NCI-H1417 (cell line): ENCODE data around the gene DLGAP1.

Experiments
- DNase-seq, 3 experiments: peaks; one replicate each; lab custom pipeline; 2025; lab: John Stamatoyannopoulos, UW

DLGAP1 gene

GRCh38 chr18:3932276-3932675 lies 522.8 kb downstream of the DLGAP1 start:
- no peak for DNase-seq

GRCh38 chr18:3931542-3932112 lies 523.5 kb downstream of the DLGAP1 start:
- DNase-seq: no peak

GRCh38 chr18:3931013-3931315 lies 524.1 kb downstream of the DLGAP1 start:
- no peak for DNase-seq

- no peak for DNase-seq
These were observed 524.7 kb downstream of the DLGAP1 start for GRCh38 chr18:3930126-3931012.

DNA sequence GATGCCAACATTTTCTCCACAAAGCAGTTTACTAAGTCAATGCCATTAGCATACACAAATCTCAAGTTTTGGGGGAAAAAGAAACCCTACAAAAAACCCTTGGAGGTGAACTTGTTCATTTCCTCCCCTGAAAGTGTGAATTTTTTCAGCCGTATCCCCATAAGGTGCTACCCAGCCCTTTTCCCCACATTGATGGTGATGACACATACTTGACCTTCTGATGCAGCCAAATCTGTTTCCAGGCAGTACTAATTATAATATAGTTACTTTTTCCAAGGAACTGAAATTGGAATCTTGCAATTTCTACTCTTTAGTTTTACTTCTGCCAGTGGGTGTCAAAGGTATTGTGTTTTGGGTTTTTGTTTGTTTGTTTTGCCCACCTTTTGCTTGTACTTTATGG lies 530.7 kb downstream of the DLGAP1 start:
- no peak for DNase-seq

DNA sequence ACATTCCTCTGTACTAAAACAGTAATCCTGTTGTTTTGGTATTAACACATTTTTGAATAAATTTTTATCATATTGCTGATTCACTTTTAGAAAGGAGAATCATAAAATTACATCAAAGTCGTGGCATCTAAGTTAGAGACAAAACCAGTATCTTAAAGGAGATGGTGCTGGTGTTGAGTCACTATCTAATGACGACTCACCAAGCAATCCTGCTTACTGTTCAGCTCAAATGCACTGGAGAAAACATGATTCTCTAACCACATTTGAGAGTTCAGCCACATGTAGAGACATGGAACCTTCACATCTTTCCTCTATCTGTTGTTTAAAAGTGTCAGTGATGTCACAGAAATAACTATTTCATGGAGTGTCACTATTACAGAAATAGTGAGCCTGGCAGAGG lies 531.4 kb downstream of the DLGAP1 start:
- DNase-seq: no peak

DNA sequence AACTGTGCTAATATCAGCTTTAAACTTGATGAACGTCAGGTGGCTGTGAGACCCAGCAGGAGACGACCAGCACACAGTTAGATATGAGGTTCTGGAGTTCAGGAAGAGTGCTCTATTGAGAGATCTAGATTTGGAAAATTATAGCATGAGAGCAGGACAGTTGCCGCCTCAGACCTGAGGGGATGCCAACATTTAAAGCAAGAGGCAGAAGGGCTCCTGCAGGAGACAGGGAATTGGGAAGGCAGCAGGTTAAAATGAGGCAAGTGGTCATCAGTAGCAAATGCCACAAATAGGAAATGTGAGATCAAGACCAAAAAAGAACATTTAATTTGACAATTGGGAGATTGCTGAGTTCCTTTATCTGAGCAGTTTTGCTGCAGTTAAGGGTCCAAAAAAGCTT lies 533.3 kb downstream of the DLGAP1 start:
- DNase-seq: no peak

- no peak for DNase-seq
These were observed 534.3 kb downstream of the DLGAP1 start for GRCh38 chr18:3920832-3921231.

DNA sequence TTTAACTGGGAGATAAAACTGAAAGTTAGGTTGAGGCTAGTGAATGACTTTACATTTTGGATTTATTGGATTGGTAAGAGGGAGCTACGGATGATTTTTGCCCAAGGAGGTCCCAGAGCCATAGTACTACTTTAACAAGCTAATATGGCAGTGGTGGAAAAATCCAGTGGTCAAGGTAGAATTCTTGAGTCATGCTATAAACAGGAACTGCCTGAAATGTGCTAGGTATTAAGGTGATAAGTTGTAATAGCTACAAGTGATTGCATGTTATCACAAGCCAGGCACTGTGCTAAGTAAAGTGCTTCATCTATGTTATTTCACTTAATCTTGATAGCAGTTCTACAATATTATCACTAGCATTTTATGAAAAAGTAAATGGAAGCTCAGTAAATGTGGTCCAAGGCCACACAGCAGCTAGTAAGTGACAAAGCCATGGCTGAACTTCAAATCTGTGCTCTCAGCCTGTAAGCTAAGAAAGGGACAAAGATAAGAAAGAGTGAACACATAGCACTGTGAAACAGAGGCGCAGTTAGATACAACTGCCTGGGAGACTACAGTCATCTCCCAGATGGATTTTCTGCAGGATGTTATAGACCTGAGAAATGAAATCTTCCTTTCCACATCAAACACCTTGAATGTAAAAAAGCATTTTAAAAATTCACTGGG lies 535.6 kb downstream of the DLGAP1 start:
- DNase-seq: no peak

DNA sequence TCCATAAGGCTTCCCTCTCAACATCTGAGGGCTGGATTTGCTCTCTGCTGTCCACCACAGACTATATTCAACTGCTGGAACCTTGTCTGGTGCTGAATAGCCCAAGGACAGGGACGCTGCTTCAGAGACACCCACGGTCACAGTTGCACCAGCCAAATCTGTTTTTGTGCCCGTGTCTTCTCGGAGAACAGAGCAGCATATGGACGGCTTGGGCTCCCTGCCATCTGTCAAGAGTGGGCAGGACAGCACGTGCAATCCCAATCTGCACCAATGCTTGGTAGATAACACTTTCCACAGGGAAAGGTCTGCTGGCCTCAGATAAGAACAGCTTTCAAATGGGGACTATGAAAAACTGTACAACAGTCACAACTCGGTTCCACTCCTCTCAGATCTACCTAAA lies 539.0 kb downstream of the DLGAP1 start:
- no peak for DNase-seq

GRCh38 chr18:3914833-3915610 lies 540.1 kb downstream of the DLGAP1 start:
- peak in 2 of 3 experiments; percentile 32 to 65 for DNase-seq

GRCh38 chr18:3914109-3914508 lies 541.0 kb downstream of the DLGAP1 start:
- peak in 1 of 3 experiments; percentile 9 for DNase-seq

DNA sequence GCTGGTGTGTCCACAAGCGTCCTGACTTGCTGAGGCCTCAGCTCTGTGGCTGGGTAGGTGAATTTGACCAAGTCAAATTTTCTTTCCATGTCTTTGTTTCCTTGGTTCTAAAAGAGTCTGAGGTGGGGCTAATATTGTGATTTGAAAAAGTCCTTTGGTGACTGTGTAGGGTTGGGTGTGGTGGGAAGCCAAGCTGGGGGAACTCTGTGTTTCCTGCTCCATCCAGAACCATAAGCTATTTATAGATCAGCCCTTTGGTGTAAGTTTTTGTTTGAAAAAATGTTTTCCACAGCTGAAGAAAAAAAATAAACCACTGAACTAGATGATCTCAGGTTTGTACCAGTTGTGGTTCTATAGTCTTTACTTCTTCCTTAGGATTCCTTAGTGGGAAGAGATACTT lies 542.4 kb downstream of the DLGAP1 start:
- DNase-seq: no peak

- no peak for DNase-seq
These were observed 543.7 kb downstream of the DLGAP1 start for GRCh38 chr18:3911413-3911812.

DNA sequence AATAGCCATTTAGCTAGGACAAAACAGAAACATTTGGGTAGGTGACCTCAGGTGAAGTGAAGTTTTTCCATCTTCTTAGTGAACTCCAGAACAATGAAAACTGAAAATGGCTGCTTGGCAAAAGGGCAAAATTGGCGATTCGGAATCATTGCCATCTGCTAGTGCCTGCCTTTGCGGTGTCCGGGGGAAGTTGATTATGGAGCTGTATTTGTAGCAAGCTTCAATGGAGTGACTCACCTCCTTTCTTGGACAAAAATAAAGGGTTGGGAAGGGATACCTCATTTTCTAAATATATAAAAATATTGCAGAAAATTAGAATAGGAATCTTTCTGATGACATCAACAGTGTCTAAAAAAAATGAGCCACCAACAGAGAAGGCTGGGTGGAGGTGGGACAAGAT lies 544.6 kb downstream of the DLGAP1 start:
- DNase-seq: no peak

- no peak for DNase-seq
These were observed 547.2 kb downstream of the DLGAP1 start for GRCh38 chr18:3907955-3908354.

GRCh38 chr18:3906116-3906750 lies 548.9 kb downstream of the DLGAP1 start:
- DNase-seq: no peak

GRCh38 chr18:3903337-3903736 lies 551.8 kb downstream of the DLGAP1 start:
- no peak for DNase-seq

- DNase-seq: no peak
These were observed 552.4 kb downstream of the DLGAP1 start for GRCh38 chr18:3902676-3903075.

- DNase-seq: no peak
These were observed 553.3 kb downstream of the DLGAP1 start for GRCh38 chr18:3901811-3902210.

DNA sequence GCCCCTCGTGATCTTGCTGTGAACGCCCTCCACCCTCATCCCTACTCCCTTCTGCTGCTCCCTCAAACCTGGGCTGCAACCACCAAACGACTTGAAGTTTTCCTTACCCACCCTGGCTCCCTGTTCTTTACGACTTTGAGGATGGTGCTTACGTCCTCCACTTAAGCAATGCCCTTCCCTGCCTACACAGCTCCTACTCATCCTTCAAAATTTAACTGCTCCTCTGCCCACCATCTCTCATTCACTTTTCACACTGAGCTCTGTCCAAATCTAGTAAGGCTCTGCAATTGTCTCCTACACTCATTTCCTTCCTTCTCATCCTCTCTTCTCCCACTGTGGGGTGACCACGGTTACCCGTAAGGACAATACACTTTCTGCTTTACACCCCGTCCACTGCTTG lies 554.1 kb downstream of the DLGAP1 start:
- no peak for DNase-seq

- no peak for DNase-seq
These were observed 554.8 kb downstream of the DLGAP1 start for GRCh38 chr18:3900327-3900726.
